Head of caudate nucleus (tissue), 42 donors: Measurements from ENCODE around the gene EDARADD.
A peak's percentile ranks its signal among the peaks of the same experiment; 100 is the strongest.
"Not testable (repeated sequence)": the region's sequence is repeated elsewhere in the genome, so short reads cannot be mapped to it uniquely, and the experiment has no call there.

Experiments
- DNase-seq, 42 donors: peaks; one replicate each; pipeline versions ENCODE4 v3.0.0 to v3.0.0-alpha.2; 2020 to 2021; ENCODE audit warnings: mixed read lengths in 7 of 42
- intact Hi-C: fragments of 100-400 bp; cut with DNase I; formaldehyde crosslinking; loops from one replicate; pipeline ENCODE4 v1.15.0; 2022

EDARADD gene

GRCh38 chr1:236422517-236422876 lies 28.4 kb downstream of the EDARADD start:
- no peak for DNase-seq
- intact Hi-C loops = no loop called here

- DNase-seq = no peak
- intact Hi-C loops = no loop called here
Measured at GRCh38 chr1:236425031-236425663, 31.1 kb downstream of the EDARADD start.

- DNase-seq = no peak
- intact Hi-C loops = no loop called here
Measured at GRCh38 chr1:236426215-236426614, 32.1 kb downstream of the EDARADD start.

- intact Hi-C loops = no loop called here
- peak in 1 of 42 donors; percentile 4 for DNase-seq
Measured at GRCh38 chr1:236429715-236430274, 35.7 kb downstream of the EDARADD start.

- peak in 1 of 42 donors; percentile 12 for DNase-seq
- intact Hi-C loops = no loop called here
Measured at GRCh38 chr1:236433819-236434315, 39.8 kb downstream of the EDARADD start.

- no peak for DNase-seq
- intact Hi-C loops = no loop called here
Measured at GRCh38 chr1:236438614-236439013, 44.5 kb downstream of the EDARADD start.

GRCh38 chr1:236440373-236440772 lies 46.3 kb downstream of the EDARADD start:
- intact Hi-C loops = no loop called here
- no peak for DNase-seq

GRCh38 chr1:236450779-236451178 lies 56.7 kb downstream of the EDARADD start:
- intact Hi-C loops = no loop called here
- DNase-seq = no peak

GRCh38 chr1:236451796-236452373 lies 57.8 kb downstream of the EDARADD start:
- DNase-seq = no peak
- intact Hi-C loops = no loop called here

- DNase-seq = no peak
- intact Hi-C loops = no loop called here
Measured at GRCh38 chr1:236455243-236455642, 61.2 kb downstream of the EDARADD start.

GRCh38 chr1:236457775-236458174 lies 63.7 kb downstream of the EDARADD start:
- intact Hi-C loops = no loop called here
- no peak for DNase-seq

- DNase-seq = no peak
- intact Hi-C loops = no loop called here
Measured at GRCh38 chr1:236458996-236459395, 64.9 kb downstream of the EDARADD start.

GRCh38 chr1:236460103-236460502 lies 66.0 kb downstream of the EDARADD start:
- no peak for DNase-seq
- intact Hi-C loops = no loop called here

GRCh38 chr1:236464197-236464596 lies 70.1 kb downstream of the EDARADD start:
- DNase-seq = peak in 1 of 42 donors; percentile 17
- intact Hi-C loops = not testable (repeated sequence)

- DNase-seq = no peak
- intact Hi-C loops = no loop called here
Measured at GRCh38 chr1:236465231-236465958, 71.3 kb downstream of the EDARADD start.

- intact Hi-C loops = no loop called here
- no peak for DNase-seq
Measured at GRCh38 chr1:236465959-236466303, 71.8 kb downstream of the EDARADD start.

GRCh38 chr1:236467327-236467641 lies 73.2 kb downstream of the EDARADD start:
- DNase-seq = no peak
- intact Hi-C loops = no loop called here

- intact Hi-C loops = no loop called here
- DNase-seq = no peak
Measured at GRCh38 chr1:236468625-236469024, 74.5 kb downstream of the EDARADD start.

GRCh38 chr1:236469466-236469865 lies 75.4 kb downstream of the EDARADD start:
- intact Hi-C loops = no loop called here
- DNase-seq = no peak

GRCh38 chr1:236471096-236471495 lies 77.0 kb downstream of the EDARADD start:
- DNase-seq = no peak
- intact Hi-C loops = no loop called here
